CD14-positive monocyte (primary cell): Measurements from ENCODE around the gene ZCCHC17. TPM values are rescaled to one million over a fixed set of nuclear protein-coding genes. Genes with fewer than 3 reads are reported as not detected.

Experiments used
- DNase-seq, 3 donors: peaks; one replicate each; pipeline ENCODE4 v3.0.0-alpha.2; 2011 to 2022
- H2AFZ ChIP-seq: 2 replicates; pipeline ENCODE4 v1.6.0; 2012; ENCODE audit warnings: mild to moderate bottlenecking, low read depth, low read length, inconsistent platforms; ENCODE audit not compliant: insufficient read depth, poor library complexity, severe bottlenecking
- H3K27ac ChIP-seq, 2 donors: 1 replicate in 1 of 2; 2 replicates in 1 of 2; pipeline ENCODE4 v1.5.1; 2012 to 2013; ENCODE audit warnings: low read length in 2 of 2, control low read depth in 1 of 2, inconsistent platforms in 1 of 2, low read depth in 1 of 2, mild to moderate bottlenecking in 1 of 2
- H3K27me3 ChIP-seq, 2 donors: one replicate each; pipeline versions ENCODE4 v1.6.0 to v1.6.1; 2011 to 2013; ENCODE audit warnings: low read length in 2 of 2; ENCODE audit not compliant: control insufficient read depth in 2 of 2, insufficient read depth in 2 of 2
- H3K36me3 ChIP-seq, 2 donors: replicated peaks in 1 of 2; 1 replicate in 1 of 2; 2 replicates in 1 of 2; pipeline versions ENCODE4 v1.5.1 to v1.6.1; 2012 to 2013; ENCODE audit warnings: low read length in 2 of 2, control low read depth in 1 of 2, inconsistent platforms in 1 of 2, mild to moderate bottlenecking in 1 of 2; ENCODE audit not compliant: insufficient read depth in 2 of 2, control insufficient read depth in 1 of 2
- H3K4me1 ChIP-seq, 2 donors: 1 replicate in 1 of 2; 2 replicates in 1 of 2; pipeline versions ENCODE4 v1.5.1 to v1.6.1; 2012 to 2013; ENCODE audit warnings: low read length in 2 of 2, control low read depth in 1 of 2, inconsistent platforms in 1 of 2, mild to moderate bottlenecking in 1 of 2, moderate library complexity in 1 of 2; ENCODE audit not compliant: insufficient read depth in 2 of 2, control insufficient read depth in 1 of 2
- H3K4me2 ChIP-seq: replicated peaks from 2 replicates; pipeline ENCODE3; 2012; ENCODE audit warnings: low read length, moderate library complexity, mild to moderate bottlenecking; ENCODE audit not compliant: poor library complexity, severe bottlenecking; ENCODE audit errors: extremely low read depth
- H3K4me3 ChIP-seq, 3 experiments: fragments of 200-600 bp in 1 of 3; sonication (generic) in 1 of 3; replicated peaks in 1 of 3; 1 replicate in 2 of 3; 2 replicates in 1 of 3; pipeline ENCODE4 v1.5.1; 2011 to 2013; ENCODE audit warnings: low read length in 3 of 3, mild to moderate bottlenecking in 3 of 3, control low read depth in 2 of 3, low read depth in 2 of 3, inconsistent platforms in 1 of 3, moderate library complexity in 1 of 3
- H3K79me2 ChIP-seq: 2 replicates; pipeline ENCODE4 v1.6.0; 2012; ENCODE audit warnings: mild to moderate bottlenecking, control low read depth, inconsistent platforms, low read length, moderate library complexity; ENCODE audit not compliant: insufficient read depth
- H3K9ac ChIP-seq: 2 replicates; pipeline ENCODE4 v1.6.0; 2017; ENCODE audit warnings: low read length, mild to moderate bottlenecking; ENCODE audit not compliant: insufficient read depth, poor library complexity, severe bottlenecking
- H3K9me3 ChIP-seq, 2 donors: replicated peaks in 1 of 2; 1 replicate in 1 of 2; 2 replicates in 1 of 2; pipeline versions ENCODE4 v1.5.1 to v1.6.1; 2012 to 2013; ENCODE audit warnings: low read length in 2 of 2, control low read depth in 1 of 2; ENCODE audit not compliant: control insufficient read depth in 1 of 2, insufficient read depth in 1 of 2
- H4K20me1 ChIP-seq: 2 replicates; pipeline ENCODE4 v1.6.0; 2012; ENCODE audit warnings: mild to moderate bottlenecking, low read length, control low read depth, moderate library complexity; ENCODE audit not compliant: insufficient read depth
- H3K27ac Mint-ChIP-seq, 7 donors: one replicate each; pipeline ENCODE4 v1.8.0; 2020; ENCODE audit warnings: mild to moderate bottlenecking in 7 of 7, mixed read lengths in 7 of 7, moderate library complexity in 6 of 7, inconsistent platforms in 2 of 7
- H3K27me3 Mint-ChIP-seq, 3 donors: one replicate each; pipeline ENCODE4 v1.8.0; 2021 to 2022; ENCODE audit warnings: low read depth in 3 of 3, mild to moderate bottlenecking in 3 of 3, mixed read lengths in 3 of 3, moderate library complexity in 3 of 3, inconsistent platforms in 1 of 3
- H3K36me3 Mint-ChIP-seq, 2 donors: one replicate each; pipeline ENCODE4 v1.8.0; 2020; ENCODE audit warnings: mixed read lengths in 2 of 2, inconsistent platforms in 1 of 2, mild to moderate bottlenecking in 1 of 2
- H3K4me1 Mint-ChIP-seq: one replicate; pipeline ENCODE4 v1.8.0; 2020; ENCODE audit warnings: mild to moderate bottlenecking, mixed read lengths
- H3K4me3 Mint-ChIP-seq, 2 donors: one replicate each; pipeline ENCODE4 v1.8.0; 2020; ENCODE audit warnings: mild to moderate bottlenecking in 2 of 2, mixed read lengths in 2 of 2, moderate library complexity in 1 of 2
- H3K9me3 Mint-ChIP-seq, 7 donors: one replicate each; pipeline ENCODE4 v1.8.0; 2020 to 2022; ENCODE audit warnings: mixed read lengths in 7 of 7, mild to moderate bottlenecking in 6 of 7, moderate library complexity in 6 of 7, inconsistent platforms in 2 of 7
- WGBS: methylation state at CpG from one replicate; pipeline ENCODE4 v1.1.5; 2013; ENCODE audit warnings: missing lambda C conversion rate; ENCODE audit not compliant: insufficient coverage; 5-methylcytosine and 5-hydroxymethylcytosine counted together
- intact Hi-C, 2 donors: fragments of 100-400 bp; cut with micrococcal nuclease; formaldehyde crosslinking; loops; one replicate each; pipeline versions ENCODE4 v1.15.0 to v1.15.1; 2023
- polyA plus RNA-seq, 3 donors: library from polyadenylated mRNA; depleted of rRNA in 1 of 3; unstranded in 2 of 3; stranded (reverse) in 1 of 3; fragments of 300-500 nt in 2 of 3; fragments of >200 nt in 1 of 3; fragmentation: Illumina TruSeq in 2 of 3; gene quantifications; 1 replicate in 2 of 3; 2 replicates in 1 of 3; pipeline ENCODE4 v1.2.3, GENCODE V29; 2012 to 2021
- TF ChIP-seq, protein P1 (sequence below): fragments of 200-600 bp; IDR thresholded peaks from one replicate; pipeline ENCODE4 v1.8.0; 2022; ENCODE audit warnings: antibody characterized with exemption, mild to moderate bottlenecking

ZCCHC17 gene
- polyA plus RNA-seq, 3 donors: 17.0 to 32.3 (median 29.3) TPM

DNA sequence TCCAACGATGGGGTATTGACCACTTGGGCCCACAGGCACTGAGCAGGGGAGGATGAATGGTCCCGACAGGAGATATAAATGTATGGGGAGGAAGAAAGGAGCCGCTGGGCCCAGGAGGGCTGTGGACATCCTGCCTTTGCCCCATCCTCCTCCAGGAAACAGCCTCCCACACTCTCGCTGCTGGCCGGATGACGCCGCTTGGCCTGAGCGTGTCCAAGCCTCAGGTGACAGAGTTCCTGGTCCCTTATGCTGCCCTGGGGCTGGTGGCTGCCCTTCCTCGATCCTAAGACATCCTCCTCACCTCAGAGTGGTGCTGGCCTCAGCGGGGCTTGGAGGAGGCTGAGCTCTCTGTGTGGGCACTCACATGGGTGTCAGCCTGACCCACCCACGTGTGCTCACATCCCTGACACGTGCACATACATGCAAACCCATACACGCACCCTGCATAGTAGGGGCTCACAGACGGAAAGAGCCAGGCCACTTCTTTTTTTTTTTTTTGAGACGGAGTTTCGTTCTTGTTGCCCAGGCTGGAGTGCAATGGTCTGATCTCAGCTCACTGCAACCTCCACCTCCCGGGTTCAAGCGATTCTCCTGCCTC is 110.3 kb downstream of the ZCCHC17 start:
- DNase-seq: no peak
- 91% methylated on average over 11 of the region's 18 CpGs for WGBS
- TF ChIP-seq, protein P1, sequence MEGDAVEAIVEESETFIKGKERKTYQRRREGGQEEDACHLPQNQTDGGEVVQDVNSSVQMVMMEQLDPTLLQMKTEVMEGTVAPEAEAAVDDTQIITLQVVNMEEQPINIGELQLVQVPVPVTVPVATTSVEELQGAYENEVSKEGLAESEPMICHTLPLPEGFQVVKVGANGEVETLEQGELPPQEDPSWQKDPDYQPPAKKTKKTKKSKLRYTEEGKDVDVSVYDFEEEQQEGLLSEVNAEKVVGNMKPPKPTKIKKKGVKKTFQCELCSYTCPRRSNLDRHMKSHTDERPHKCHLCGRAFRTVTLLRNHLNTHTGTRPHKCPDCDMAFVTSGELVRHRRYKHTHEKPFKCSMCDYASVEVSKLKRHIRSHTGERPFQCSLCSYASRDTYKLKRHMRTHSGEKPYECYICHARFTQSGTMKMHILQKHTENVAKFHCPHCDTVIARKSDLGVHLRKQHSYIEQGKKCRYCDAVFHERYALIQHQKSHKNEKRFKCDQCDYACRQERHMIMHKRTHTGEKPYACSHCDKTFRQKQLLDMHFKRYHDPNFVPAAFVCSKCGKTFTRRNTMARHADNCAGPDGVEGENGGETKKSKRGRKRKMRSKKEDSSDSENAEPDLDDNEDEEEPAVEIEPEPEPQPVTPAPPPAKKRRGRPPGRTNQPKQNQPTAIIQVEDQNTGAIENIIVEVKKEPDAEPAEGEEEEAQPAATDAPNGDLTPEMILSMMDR: no peak
- no peak overlapping the region for H3K4me3 ChIP-seq
- H3K4me1 ChIP-seq: no peaks in the 10 kb centered on the region
- H3K4me2 ChIP-seq: no peak overlapping the region
- no peaks in the 10 kb centered on the region for H4K20me1 ChIP-seq
- peaks cover 0 to 1% of the 10 kb centered on the region in 2 donors for H3K9me3 ChIP-seq
- H3K36me3 ChIP-seq: no peaks in the 10 kb centered on the region
- Mint-ChIP-seq H3K9me3 (peaks cover 0 to 2% (median 0%) of the 10 kb centered on the region in 7 donors), H3K36me3 (no peaks in the 10 kb centered on the region), H3K27ac (no peak overlapping the region), H3K4me3 (no peak overlapping the region), H3K4me1 (no peaks in the 10 kb centered on the region), H3K27me3 (peaks cover 24 to 29% (median 25%) of the 10 kb centered on the region in 3 donors)
- H3K9ac ChIP-seq: no peak overlapping the region
- H2AFZ ChIP-seq: no peak overlapping the region
- H3K27ac ChIP-seq: no peak overlapping the region
- intact Hi-C loops: no loop called here
- peaks cover 4 to 16% of the 10 kb centered on the region in 2 donors for H3K27me3 ChIP-seq
- H3K79me2 ChIP-seq: no peaks in the 10 kb centered on the region

DNA sequence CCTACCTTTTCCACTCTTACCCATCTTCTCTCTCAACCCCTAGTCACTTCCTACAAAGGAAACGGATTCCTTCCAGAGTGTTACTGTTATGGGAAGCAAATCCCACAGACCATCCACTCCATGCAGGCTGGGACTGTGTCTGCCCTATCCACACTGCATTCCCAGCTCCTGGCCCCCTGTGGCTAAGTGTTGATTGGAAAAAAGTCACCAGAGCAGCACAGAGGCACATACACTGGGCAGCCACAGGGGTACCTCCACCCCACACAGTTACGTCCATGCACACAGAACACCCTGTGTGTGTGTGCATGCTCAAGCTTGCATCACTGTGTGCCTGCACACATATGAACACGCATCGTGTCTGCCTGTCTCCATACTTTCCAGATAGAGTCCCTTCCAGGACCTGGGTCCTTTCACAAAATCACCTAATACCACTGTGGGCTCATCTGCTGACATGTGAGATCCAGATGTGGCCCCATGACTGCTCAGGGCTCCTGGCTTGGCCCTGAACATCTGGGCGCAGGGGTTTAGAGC is 112.0 kb downstream of the ZCCHC17 start:
- Histone ChIP-seq H3K27me3 (peaks cover 12 to 29% of the 10 kb centered on the region in 2 donors), H3K9ac (no peak overlapping the region), H4K20me1 (peaks cover 1% of the 10 kb centered on the region), H2AFZ (no peak overlapping the region), H3K79me2 (no peaks in the 10 kb centered on the region), H3K4me3 (no peak overlapping the region), H3K9me3 (peaks cover 0 to 8% of the 10 kb centered on the region in 2 donors), H3K36me3 (no peaks in the 10 kb centered on the region), H3K4me2 (no peak overlapping the region), H3K27ac (no peak overlapping the region), H3K4me1 (peaks cover 6% of the 10 kb centered on the region in 2 donors)
- H3K4me1 Mint-ChIP-seq: peaks cover 10% of the 10 kb centered on the region
- TF ChIP-seq, protein P1: no peak
- peaks cover 4% of the 10 kb centered on the region in 2 donors for H3K36me3 Mint-ChIP-seq
- H3K9me3 Mint-ChIP-seq: peaks cover 0 to 6% (median 2%) of the 10 kb centered on the region in 7 donors
- H3K27ac Mint-ChIP-seq: no peak overlapping the region
- H3K27me3 Mint-ChIP-seq: peaks cover 32 to 44% (median 36%) of the 10 kb centered on the region in 3 donors
- intact Hi-C loops: no loop called here
- no peak overlapping the region for H3K4me3 Mint-ChIP-seq
- DNase-seq: no peak
- WGBS: 89% methylated on average over 4 of the region's 5 CpGs
